ENCODE results near the gene CDH4.

The CDH4 gene

GRCh38 chr20:61514805-61515505 is 262.9 kb downstream of the CDH4 start:
- H3K9ac ChIP-seq (ENCODE audit: low read depth, low read length) = no peak overlapping the region

GRCh38 chr20:61515922-61516321 is 263.9 kb downstream of the CDH4 start:
- H3K4me2 ChIP-seq (ENCODE audit: insufficient read depth, low read length) = no peak overlapping the region
- H3K27me3 ChIP-seq (ENCODE audit: insufficient read depth, low read length, poor library complexity) = no peaks in the 10 kb centered on the region

More at GRCh38 chr20:61514805-61515505, 262.9 kb downstream of the CDH4 start:
- Histone ChIP-seq H3K27me3 (ENCODE audit: insufficient read depth, low read length, poor library complexity) (no peaks in the 10 kb centered on the region), H3K9me3 (ENCODE audit: insufficient read depth, low read length, severe bottlenecking) (no peaks in the 10 kb centered on the region), H3K79me2 (ENCODE audit: insufficient read depth, low read length) (no peaks in the 10 kb centered on the region), H2AFZ (ENCODE audit: low read depth, low read length) (no peak overlapping the region), H3K4me2 (ENCODE audit: insufficient read depth, low read length) (no peak overlapping the region), H3K36me3 (ENCODE audit: insufficient read depth, low read length) (no peaks in the 10 kb centered on the region), H4K20me1 (ENCODE audit: insufficient read depth, low read length) (no peaks in the 10 kb centered on the region; the same call in 1 of the 2 replicates), H3K4me1 (ENCODE audit: insufficient read depth, low read length) (no peaks in the 10 kb centered on the region), H3K27ac (ENCODE audit: low read length) (no peak overlapping the region), H3K4me3 (ENCODE audit: low read depth in 1 of 2, low read length in 2 of 2) (no peak overlapping the region)
- TF ChIP-seq CTCF (IDR thresholded peaks at IDR 0.05; ENCODE audit: borderline replicate concordance, extremely low read depth, low read length, poor library complexity, severe bottlenecking) = no peak
- TF ChIP-seq EZH2 (IDR thresholded peaks at IDR 0.05; ENCODE audit: borderline replicate concordance, low read depth, low read length, severe bottlenecking) = no peak
- ATAC-seq (ENCODE audit: insufficient read depth, low read depth) (no peak), DNase-seq (no peak)

GRCh38 chr20:61516346-61517208 is 264.5 kb downstream of the CDH4 start:
- no peak overlapping the region for H2AFZ ChIP-seq (ENCODE audit: low read depth, low read length)
- H3K4me2 ChIP-seq (ENCODE audit: insufficient read depth, low read length) = no peak overlapping the region
- no peaks in the 10 kb centered on the region for H3K9me3 ChIP-seq (ENCODE audit: insufficient read depth, low read length, severe bottlenecking)
- no peaks in the 10 kb centered on the region for H3K79me2 ChIP-seq (ENCODE audit: insufficient read depth, low read length)
- no peak overlapping the region for H3K4me3 ChIP-seq (ENCODE audit: low read depth in 1 of 2, low read length in 2 of 2)
- H3K9ac ChIP-seq (ENCODE audit: low read depth, low read length) = no peak overlapping the region
- TF ChIP-seq EZH2 (IDR thresholded peaks at IDR 0.05; ENCODE audit: borderline replicate concordance, low read depth, low read length, severe bottlenecking) (no peak), CTCF (IDR thresholded peaks at IDR 0.05; ENCODE audit: borderline replicate concordance, extremely low read depth, low read length, poor library complexity, severe bottlenecking) (no peak)
- peaks cover 5% of the 10 kb centered on the region; the same call in 1 of the 2 replicates for H4K20me1 ChIP-seq (ENCODE audit: insufficient read depth, low read length)
- no peaks in the 10 kb centered on the region for H3K36me3 ChIP-seq (ENCODE audit: insufficient read depth, low read length)
- no peak overlapping the region for H3K27ac ChIP-seq (ENCODE audit: low read length)
- ATAC-seq (ENCODE audit: insufficient read depth, low read depth) (no peak), DNase-seq (no peak)
- H3K27me3 ChIP-seq (ENCODE audit: insufficient read depth, low read length, poor library complexity) = no peaks in the 10 kb centered on the region
- no peaks in the 10 kb centered on the region for H3K4me1 ChIP-seq (ENCODE audit: insufficient read depth, low read length)

More at GRCh38 chr20:61515922-61516321, 263.9 kb downstream of the CDH4 start:
- Histone ChIP-seq H4K20me1 (ENCODE audit: insufficient read depth, low read length) (peaks cover 5% of the 10 kb centered on the region; the same call in 1 of the 2 replicates), H3K9ac (ENCODE audit: low read depth, low read length) (no peak overlapping the region), H3K9me3 (ENCODE audit: insufficient read depth, low read length, severe bottlenecking) (no peaks in the 10 kb centered on the region), H3K4me1 (ENCODE audit: insufficient read depth, low read length) (no peaks in the 10 kb centered on the region), H2AFZ (ENCODE audit: low read depth, low read length) (no peak overlapping the region), H3K27ac (ENCODE audit: low read length) (no peak overlapping the region), H3K79me2 (ENCODE audit: insufficient read depth, low read length) (no peaks in the 10 kb centered on the region), H3K36me3 (ENCODE audit: insufficient read depth, low read length) (no peaks in the 10 kb centered on the region), H3K4me3 (ENCODE audit: low read depth in 1 of 2, low read length in 2 of 2) (no peak overlapping the region)
- no peak for ATAC-seq (ENCODE audit: insufficient read depth, low read depth)
- DNase-seq = no peak
- TF ChIP-seq EZH2 (IDR thresholded peaks at IDR 0.05; ENCODE audit: borderline replicate concordance, low read depth, low read length, severe bottlenecking) (no peak), CTCF (IDR thresholded peaks at IDR 0.05; ENCODE audit: borderline replicate concordance, extremely low read depth, low read length, poor library complexity, severe bottlenecking) (no peak)
